Measurements from ENCODE around the gene LTBP1. TPM values are rescaled to one million over a fixed set of nuclear protein-coding genes. Genes with fewer than 3 reads are reported as not detected.

The LTBP1 gene
- total RNA-seq, 3 donors from 2014 or later = 14.3 to 38.4 (median 33.6) TPM

- TF ChIP-seq CTCF (IDR thresholded peaks at IDR 0.05) = no peak
- no peaks in the 10 kb centered on the region for H3K4me1 ChIP-seq (ENCODE audit: low read depth)
- ATAC-seq = no peak
- no peak for DNase-seq
- H3K36me3 ChIP-seq (ENCODE audit: low read depth) = no peaks in the 10 kb centered on the region
- intact Hi-C loops (cut with DNase I, micrococcal nuclease) = no loop called here
- no peaks in the 10 kb centered on the region for H3K9me3 ChIP-seq
- H3K4me3 ChIP-seq = no peak overlapping the region
Observed at GRCh38 chr2:33442528-33443079, 495.9 kb downstream of the LTBP1 start.

DNA sequence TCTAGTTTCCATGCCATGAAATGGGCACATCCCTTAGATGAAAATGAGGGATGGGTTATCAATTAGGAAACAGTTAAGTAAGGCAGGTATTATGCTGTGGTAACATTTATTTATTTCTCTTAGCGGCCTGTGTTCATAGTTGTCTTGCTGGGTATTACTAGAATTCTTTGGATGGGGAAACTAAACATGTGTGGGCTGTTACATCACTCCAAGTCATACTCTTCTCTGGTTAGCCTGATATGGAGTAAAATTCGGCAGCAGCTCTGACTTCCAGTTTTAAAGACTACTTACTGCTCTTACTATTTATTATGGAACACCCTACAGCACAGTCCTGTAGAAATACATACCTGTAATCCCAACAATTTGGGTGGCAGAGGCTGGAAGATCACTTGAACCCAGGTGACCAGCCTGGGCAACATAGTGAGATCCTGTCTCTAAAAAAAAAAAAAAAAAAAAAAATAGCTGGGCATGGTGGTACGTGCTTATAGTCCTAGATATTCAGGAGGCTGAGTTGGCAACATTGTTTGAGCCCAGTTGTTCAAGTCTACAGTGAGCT is 496.6 kb downstream of the LTBP1 start:
- no peaks in the 10 kb centered on the region for H3K36me3 ChIP-seq (ENCODE audit: low read depth)
- no peak for ATAC-seq
- no peak for DNase-seq
- H3K4me3 ChIP-seq = no peak overlapping the region
- H3K4me1 ChIP-seq (ENCODE audit: low read depth) = no peaks in the 10 kb centered on the region
- TF ChIP-seq CTCF (IDR thresholded peaks at IDR 0.05) = no peak
- intact Hi-C loops (cut with DNase I, micrococcal nuclease) = no loop called here
- no peaks in the 10 kb centered on the region for H3K9me3 ChIP-seq

DNA sequence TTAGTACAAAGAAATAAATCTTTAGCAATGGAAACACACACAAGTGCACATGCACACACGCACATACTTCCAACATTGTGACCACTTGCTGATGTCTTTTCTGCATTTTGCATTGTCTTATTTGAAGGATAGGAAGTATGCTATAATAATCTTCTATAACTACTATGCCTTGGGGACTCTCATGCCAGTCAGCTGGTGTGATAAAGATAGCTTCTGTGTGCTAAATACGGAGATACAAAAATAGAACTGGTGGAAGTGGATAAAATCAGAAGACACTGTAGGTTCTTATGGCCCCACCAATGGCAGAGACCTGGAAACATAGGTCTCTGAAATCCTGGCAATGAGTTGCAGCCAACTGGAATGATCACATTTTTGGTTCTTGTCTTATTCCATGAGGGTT is 498.2 kb downstream of the LTBP1 start:
- H3K9me3 ChIP-seq = no peaks in the 10 kb centered on the region
- H3K36me3 ChIP-seq (ENCODE audit: low read depth) = no peaks in the 10 kb centered on the region
- intact Hi-C loops (cut with DNase I, micrococcal nuclease) = no loop called here
- ATAC-seq = no peak
- no peak for TF ChIP-seq CTCF (IDR thresholded peaks at IDR 0.05)
- DNase-seq = no peak
- no peak overlapping the region for H3K4me3 ChIP-seq
- H3K4me1 ChIP-seq (ENCODE audit: low read depth) = no peaks in the 10 kb centered on the region

DNA sequence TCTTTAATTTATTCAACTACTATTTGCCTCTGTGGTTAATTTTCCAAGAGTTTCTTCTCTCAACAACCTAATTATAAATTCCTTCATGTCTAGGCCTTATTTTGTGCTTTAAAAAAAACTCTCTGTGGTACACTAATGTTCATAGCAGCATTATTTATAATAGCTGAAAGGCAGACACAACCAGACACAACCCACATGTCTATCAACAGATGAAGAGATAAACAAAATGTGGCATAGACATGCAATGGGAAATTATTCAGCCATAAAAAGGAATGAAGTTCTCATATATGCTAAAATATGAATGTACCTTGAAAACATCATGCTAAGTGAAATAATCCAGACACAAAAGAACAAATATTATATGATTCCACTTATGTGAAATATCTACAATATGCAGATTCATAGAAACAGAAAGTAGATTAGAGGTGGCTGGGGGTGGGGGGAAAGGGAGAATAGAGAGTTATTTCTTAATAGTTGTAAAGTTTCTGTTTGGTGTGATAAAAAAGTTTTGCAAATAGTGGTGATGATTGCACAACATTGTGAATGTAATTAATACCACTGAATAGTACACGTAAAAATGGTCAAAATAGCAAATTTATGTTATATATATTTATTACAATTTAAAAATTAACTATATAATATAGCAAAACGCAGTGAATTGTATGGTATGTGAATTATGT is 501.6 kb downstream of the LTBP1 start:
- intact Hi-C loops (cut with DNase I, micrococcal nuclease) = no loop called here
- ATAC-seq (no peak), DNase-seq (no peak)

More for the DNA sequence above, 501.6 kb downstream of the LTBP1 start:
- no peak for TF ChIP-seq CTCF (IDR thresholded peaks at IDR 0.05)
- H3K4me3 ChIP-seq = no peak overlapping the region
- H3K9me3 ChIP-seq = no peaks in the 10 kb centered on the region
- H3K4me1 ChIP-seq (ENCODE audit: low read depth) = no peaks in the 10 kb centered on the region
- H3K36me3 ChIP-seq (ENCODE audit: low read depth) = no peaks in the 10 kb centered on the region

Small RNAs within 50 kb of the gene (microRNA-seq; reads per million reads assigned to microRNA genes)
- gene MIR4430 = not detected

All from mucosa of descending colon (tissue), 3 donors.